HFFc6 (cell line): ENCODE results near the gene CLK3. TPM values are rescaled to one million over a fixed set of nuclear protein-coding genes. Genes with fewer than 3 reads are reported as not detected.
A peak's percentile ranks its signal among the peaks of the same experiment; 100 is the strongest.

ENCODE experiments used
- DNase-seq: peaks from one replicate; pipeline ENCODE4 v3.0.0-alpha.2; 2018
- H3K27ac Mint-ChIP-seq: 2 replicates; pipeline ENCODE4 v1.8.0; 2020; ENCODE audit warnings: mild to moderate bottlenecking, mixed read lengths
- H3K27me3 Mint-ChIP-seq: 2 replicates; pipeline ENCODE4 v1.8.0; 2021; ENCODE audit warnings: mild to moderate bottlenecking, moderate library complexity, mixed read lengths; ENCODE audit not compliant: insufficient read depth
- H3K36me3 Mint-ChIP-seq: 2 replicates; pipeline ENCODE4 v1.8.0; 2021; ENCODE audit warnings: low read depth, mixed read lengths
- H3K4me1 Mint-ChIP-seq: 2 replicates; pipeline ENCODE4 v1.8.0; 2020; ENCODE audit warnings: low read depth, mixed read lengths
- H3K4me3 Mint-ChIP-seq: 2 replicates; pipeline ENCODE4 v1.8.0; 2020; ENCODE audit warnings: mild to moderate bottlenecking, moderate library complexity, mixed read lengths
- H3K9me3 Mint-ChIP-seq: 2 replicates; pipeline ENCODE4 v1.8.0; 2020; ENCODE audit warnings: mild to moderate bottlenecking, mixed read lengths
- CTCF ChIP-seq: fragments of 200-600 bp; sonication (generic); IDR thresholded peaks from 2 replicates; pipeline ENCODE4 v1.5.0; 2021; ENCODE audit warnings: antibody characterized with exemption, mild to moderate bottlenecking
- total RNA-seq, 6 experiments: library from RNA; stranded (reverse); fragmentation: NEBNext Ultra II Directional; extraction: Animal tissue kit (Norgen Biotek cat#: 25700); gene quantifications; 2 replicates in 1 of 6; 3 replicates in 5 of 6; pipeline ENCODE4 v1.2.3, GENCODE V29; 2021

Gene CLK3
- total RNA-seq, 6 experiments from 2014 or later = 45.4 to 53.0 (median 46.9) TPM

DNA sequence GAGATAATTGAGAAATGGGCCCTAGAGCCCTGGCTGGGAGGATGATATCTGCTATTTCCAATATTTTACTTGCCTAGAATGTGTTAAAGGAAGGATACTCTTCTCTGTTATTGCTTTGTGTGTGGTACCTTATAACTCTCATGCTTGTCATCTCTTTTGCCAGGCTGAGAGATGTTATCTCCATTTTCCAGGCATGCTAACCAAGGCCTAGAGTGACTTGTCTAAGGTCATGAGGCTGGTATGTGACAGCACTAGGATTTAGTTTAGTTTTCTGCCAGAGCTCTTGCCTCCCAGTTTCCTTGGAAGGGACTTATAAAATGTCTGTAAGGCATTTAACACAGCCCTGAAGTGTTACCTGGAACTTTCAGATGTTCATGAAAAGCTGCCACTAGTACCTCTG lies 1.4 kb downstream of the CLK3 start:
- peak; percentile 42 for DNase-seq
- Mint-ChIP-seq H3K4me3 (peak overlapping the region; percentile 97), H3K4me1 (peaks cover 24% of the 10 kb centered on the region), H3K9me3 (no peaks in the 10 kb centered on the region), H3K27me3 (peaks cover 5% of the 10 kb centered on the region; the same call in 1 of the 2 replicates), H3K27ac (peak overlapping the region; percentile 91), H3K36me3 (peaks cover 10% of the 10 kb centered on the region)
- TF ChIP-seq CTCF = no peak

GRCh38 chr15:74618841-74619596 lies 3.4 kb downstream of the CLK3 start:
- Mint-ChIP-seq H3K27ac (no peak overlapping the region), H3K36me3 (peaks cover 18% of the 10 kb centered on the region), H3K27me3 (peaks cover 5% of the 10 kb centered on the region), H3K4me3 (no peak overlapping the region), H3K4me1 (peaks cover 24% of the 10 kb centered on the region), H3K9me3 (no peaks in the 10 kb centered on the region)
- DNase-seq = no peak
- no peak for TF ChIP-seq CTCF

- no peak for TF ChIP-seq CTCF
- no peak overlapping the region for H3K4me3 Mint-ChIP-seq
- peaks cover 24% of the 10 kb centered on the region for H3K4me1 Mint-ChIP-seq
- no peak for DNase-seq
- H3K36me3 Mint-ChIP-seq = peaks cover 18% of the 10 kb centered on the region
- no peaks in the 10 kb centered on the region for H3K9me3 Mint-ChIP-seq
- peaks cover 5% of the 10 kb centered on the region for H3K27me3 Mint-ChIP-seq
- H3K27ac Mint-ChIP-seq = no peak overlapping the region
Observed at GRCh38 chr15:74619916-74620635, 4.4 kb downstream of the CLK3 start.

DNA sequence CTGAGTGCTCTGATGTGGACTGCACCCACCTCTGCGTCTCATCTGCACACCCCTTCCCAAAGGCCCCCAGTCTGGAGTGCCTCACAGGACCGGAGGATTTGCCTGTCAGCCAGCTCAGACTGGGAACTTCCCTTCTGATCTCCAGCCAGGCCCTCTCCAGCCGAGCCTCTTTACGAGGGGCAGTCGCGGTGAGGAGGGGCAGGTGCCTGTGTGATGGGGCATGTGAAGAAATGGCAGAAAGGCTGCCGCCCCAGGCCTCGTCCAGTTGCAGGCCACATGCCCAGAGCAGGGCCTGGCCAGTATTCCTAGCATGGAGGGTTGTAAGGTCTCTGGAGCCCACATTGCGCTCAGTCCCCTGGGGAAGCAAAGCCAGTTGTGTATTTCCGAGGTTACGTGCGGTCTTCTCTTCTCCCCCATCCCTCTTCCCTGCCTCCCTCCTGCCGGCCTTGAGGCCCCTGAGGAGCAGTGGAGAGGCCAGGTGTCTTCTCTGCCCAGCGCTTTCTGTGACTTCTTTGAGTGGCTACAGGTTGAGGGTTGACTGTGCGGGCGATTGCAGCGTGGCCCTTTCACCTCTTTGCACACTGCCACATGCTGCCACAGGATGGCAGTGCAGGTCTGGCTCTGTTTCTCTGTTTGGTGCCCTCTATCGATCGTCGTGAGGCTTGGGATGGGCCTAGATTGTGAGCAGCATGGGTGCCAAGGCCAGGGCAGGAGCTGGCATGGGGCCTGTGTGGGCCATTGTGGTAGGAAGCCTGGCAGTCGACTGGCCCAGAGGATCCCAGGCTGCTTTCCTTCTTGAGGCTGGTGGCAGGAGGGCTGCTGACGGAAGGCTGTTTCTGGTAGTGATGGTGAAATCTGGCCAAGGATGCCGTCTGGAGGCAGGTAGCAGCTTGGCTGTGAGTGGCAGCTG lies 5.3 kb downstream of the CLK3 start:
- TF ChIP-seq CTCF = peak; percentile 90
- Mint-ChIP-seq H3K36me3 (peaks cover 22% of the 10 kb centered on the region), H3K27ac (peak overlapping the region; percentile 42), H3K4me3 (no peak overlapping the region), H3K4me1 (peaks cover 24% of the 10 kb centered on the region), H3K9me3 (no peaks in the 10 kb centered on the region), H3K27me3 (peaks cover 5% of the 10 kb centered on the region)
- DNase-seq = peak; percentile 68

DNA sequence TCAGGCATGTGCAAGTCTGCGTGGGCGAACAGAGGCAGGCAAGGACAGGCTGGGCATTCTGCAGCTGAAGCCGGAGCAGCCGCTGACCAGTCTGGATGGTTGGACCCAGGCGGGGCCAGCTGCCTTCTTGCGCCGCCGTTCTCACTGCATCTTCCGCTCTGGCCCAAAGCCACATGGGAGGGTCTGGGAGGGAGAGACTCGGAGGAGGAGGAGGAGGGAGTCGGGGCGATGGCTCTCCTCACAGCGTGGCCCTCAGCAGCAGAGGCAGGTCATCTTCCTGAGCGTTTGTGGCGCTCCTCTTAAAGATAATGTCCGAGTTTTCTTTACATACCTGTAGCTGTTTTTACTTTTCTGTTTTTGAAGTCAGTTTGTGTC lies 5.9 kb downstream of the CLK3 start:
- H3K27me3 Mint-ChIP-seq = peaks cover 5% of the 10 kb centered on the region
- TF ChIP-seq CTCF = no peak
- no peak for DNase-seq
- no peak overlapping the region for H3K4me3 Mint-ChIP-seq
- H3K27ac Mint-ChIP-seq = peak overlapping the region; percentile 42; the same call in 1 of the 2 replicates
- H3K9me3 Mint-ChIP-seq = no peaks in the 10 kb centered on the region
- peaks cover 23% of the 10 kb centered on the region for H3K4me1 Mint-ChIP-seq
- peaks cover 22% of the 10 kb centered on the region for H3K36me3 Mint-ChIP-seq
